Measurements from ENCODE around the gene PLCD3.

The PLCD3 gene

DNA sequence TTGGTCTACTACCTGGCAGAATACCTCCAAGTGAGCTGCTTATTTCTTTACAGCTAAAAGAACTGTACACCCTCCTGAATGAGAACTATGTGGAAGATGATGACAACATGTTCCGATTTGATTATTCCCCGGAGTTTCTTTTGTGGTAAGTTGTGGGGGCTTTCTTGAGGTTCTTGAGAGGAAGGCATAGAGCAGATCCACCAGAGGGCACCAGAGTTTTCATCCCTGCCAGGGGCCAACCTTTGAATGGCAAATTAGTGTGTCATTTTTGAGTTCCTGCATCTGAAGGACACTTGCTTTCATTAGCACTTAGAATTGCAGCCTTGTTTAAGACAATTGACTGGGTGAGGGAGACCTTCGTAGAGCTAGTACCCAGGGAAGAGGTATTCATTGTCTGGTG, 36.2 kb downstream of the PLCD3 start:
- Histone ChIP-seq H3K36me3 (ENCODE audit: control insufficient read depth, insufficient read depth, low read length) (peaks cover 24% of the 10 kb centered on the region), H3K79me1 (ENCODE audit: low read length) (no peaks in the 10 kb centered on the region), H4K8ac (ENCODE audit: low read depth, low read length) (no peak overlapping the region), H2BK120ac (ENCODE audit: low read depth, low read length) (no peak overlapping the region), H3K9ac (ENCODE audit: low read length) (no peak overlapping the region), H3K4ac (ENCODE audit: low read depth, low read length) (no peak overlapping the region), H3K27ac (ENCODE audit: low read depth, low read length) (no peak overlapping the region), H3K18ac (ENCODE audit: low read length) (no peak overlapping the region), H2BK5ac (ENCODE audit: low read length) (no peak overlapping the region), H3K79me2 (ENCODE audit: control insufficient read depth, insufficient read depth, low read length) (no peaks in the 10 kb centered on the region), H4K5ac (ENCODE audit: low read length) (no peak overlapping the region), H3K56ac (ENCODE audit: low read length) (no peak overlapping the region), H2BK15ac (replicated peaks; ENCODE audit: low read depth) (no peak overlapping the region), H3K27me3 (ENCODE audit: insufficient read depth, low read length, poor library complexity) (no peaks in the 10 kb centered on the region), H3K4me1 (ENCODE audit: control insufficient read depth, low read depth, low read length) (no peaks in the 10 kb centered on the region), H3K4me2 (ENCODE audit: low read length) (no peak overlapping the region), H3K23ac (ENCODE audit: low read length) (no peak overlapping the region), H2AK5ac (ENCODE audit: low read length) (no peak overlapping the region), H3K4me3 (ENCODE audit: low read length) (no peak overlapping the region)
- WGBS (ENCODE audit: extremely low coverage, insufficient coverage, low lambda C conversion rate) = no CpG with 5 or more reads among the region's 3 CpGs
- peak; percentile 54 for DNase-seq

GRCh38 chr17:45093444-45094110, 38.7 kb downstream of the PLCD3 start:
- Histone ChIP-seq H3K36me3 (ENCODE audit: control insufficient read depth, insufficient read depth, low read length) (peaks cover 22% of the 10 kb centered on the region), H3K27ac (ENCODE audit: low read depth, low read length) (no peak overlapping the region)

DNA sequence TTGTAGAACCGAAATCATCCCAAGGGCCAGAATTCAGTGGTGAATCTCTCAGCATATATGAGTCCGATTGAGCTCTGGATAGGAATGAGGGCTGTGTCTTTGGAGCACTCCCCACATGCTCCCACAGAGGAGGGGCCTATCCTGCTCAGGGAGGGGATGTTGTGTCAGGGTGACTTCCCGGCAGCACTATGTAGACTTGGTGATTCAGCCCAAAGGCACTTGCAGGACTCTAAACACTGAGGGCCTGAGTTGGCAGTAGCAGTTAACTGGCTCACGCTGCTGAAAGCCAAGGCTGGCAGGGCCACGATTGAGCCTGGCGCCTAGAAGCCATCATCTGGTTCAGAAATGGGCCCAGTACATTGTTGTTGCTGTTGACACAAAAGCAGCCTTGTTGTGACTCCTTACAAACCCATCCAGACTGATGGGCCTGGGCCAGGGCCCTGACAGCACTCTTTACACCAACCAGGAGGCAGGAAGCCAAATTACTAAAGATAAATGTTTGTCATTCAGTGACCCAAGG, 39.3 kb downstream of the PLCD3 start:
- no peaks in the 10 kb centered on the region for H3K27me3 ChIP-seq (ENCODE audit: insufficient read depth, low read length, poor library complexity)
- no CpG with 5 or more reads among the region's 6 CpGs for WGBS (ENCODE audit: extremely low coverage, insufficient coverage, low lambda C conversion rate)
- H3K18ac ChIP-seq (ENCODE audit: low read length) = no peak overlapping the region
- H4K5ac ChIP-seq (ENCODE audit: low read length) = no peak overlapping the region
- H3K23ac ChIP-seq (ENCODE audit: low read length) = no peak overlapping the region
- H2BK15ac ChIP-seq (replicated peaks; ENCODE audit: low read depth) = no peak overlapping the region
- no peak overlapping the region for H2BK5ac ChIP-seq (ENCODE audit: low read length)
- no peak overlapping the region for H3K4ac ChIP-seq (ENCODE audit: low read depth, low read length)
- H2BK120ac ChIP-seq (ENCODE audit: low read depth, low read length) = no peak overlapping the region
- H3K9ac ChIP-seq (ENCODE audit: low read length) = no peak overlapping the region
- DNase-seq = peak; percentile 55
- no peak overlapping the region for H4K8ac ChIP-seq (ENCODE audit: low read depth, low read length)
- no peak overlapping the region for H3K4me2 ChIP-seq (ENCODE audit: low read length)
- no peak overlapping the region for H3K27ac ChIP-seq (ENCODE audit: low read depth, low read length)
- H3K4me3 ChIP-seq (ENCODE audit: low read length) = no peak overlapping the region
- no peaks in the 10 kb centered on the region for H3K79me2 ChIP-seq (ENCODE audit: control insufficient read depth, insufficient read depth, low read length)
- no peak overlapping the region for H3K56ac ChIP-seq (ENCODE audit: low read length)
- peaks cover 22% of the 10 kb centered on the region for H3K36me3 ChIP-seq (ENCODE audit: control insufficient read depth, insufficient read depth, low read length)
- no peak overlapping the region for H2AK5ac ChIP-seq (ENCODE audit: low read length)
- peaks cover 3% of the 10 kb centered on the region for H3K79me1 ChIP-seq (ENCODE audit: low read length)
- no peaks in the 10 kb centered on the region for H3K4me1 ChIP-seq (ENCODE audit: control insufficient read depth, low read depth, low read length)

More at GRCh38 chr17:45093444-45094110, 38.7 kb downstream of the PLCD3 start:
- Histone ChIP-seq H3K23ac (ENCODE audit: low read length) (no peak overlapping the region), H3K27me3 (ENCODE audit: insufficient read depth, low read length, poor library complexity) (no peaks in the 10 kb centered on the region), H3K79me1 (ENCODE audit: low read length) (peaks cover 2% of the 10 kb centered on the region), H2BK15ac (replicated peaks; ENCODE audit: low read depth) (no peak overlapping the region), H3K4ac (ENCODE audit: low read depth, low read length) (no peak overlapping the region), H4K5ac (ENCODE audit: low read length) (no peak overlapping the region), H3K56ac (ENCODE audit: low read length) (no peak overlapping the region), H2BK120ac (ENCODE audit: low read depth, low read length) (no peak overlapping the region), H4K8ac (ENCODE audit: low read depth, low read length) (no peak overlapping the region), H3K79me2 (ENCODE audit: control insufficient read depth, insufficient read depth, low read length) (no peaks in the 10 kb centered on the region), H3K18ac (ENCODE audit: low read length) (no peak overlapping the region), H3K9ac (ENCODE audit: low read length) (no peak overlapping the region), H3K4me1 (ENCODE audit: control insufficient read depth, low read depth, low read length) (no peaks in the 10 kb centered on the region), H3K4me3 (ENCODE audit: low read length) (no peak overlapping the region), H2AK5ac (ENCODE audit: low read length) (no peak overlapping the region), H3K4me2 (ENCODE audit: low read length) (no peak overlapping the region), H2BK5ac (ENCODE audit: low read length) (no peak overlapping the region)
- no CpG with 5 or more reads among the region's 13 CpGs for WGBS (ENCODE audit: extremely low coverage, insufficient coverage, low lambda C conversion rate)
- DNase-seq = no peak

DNA sequence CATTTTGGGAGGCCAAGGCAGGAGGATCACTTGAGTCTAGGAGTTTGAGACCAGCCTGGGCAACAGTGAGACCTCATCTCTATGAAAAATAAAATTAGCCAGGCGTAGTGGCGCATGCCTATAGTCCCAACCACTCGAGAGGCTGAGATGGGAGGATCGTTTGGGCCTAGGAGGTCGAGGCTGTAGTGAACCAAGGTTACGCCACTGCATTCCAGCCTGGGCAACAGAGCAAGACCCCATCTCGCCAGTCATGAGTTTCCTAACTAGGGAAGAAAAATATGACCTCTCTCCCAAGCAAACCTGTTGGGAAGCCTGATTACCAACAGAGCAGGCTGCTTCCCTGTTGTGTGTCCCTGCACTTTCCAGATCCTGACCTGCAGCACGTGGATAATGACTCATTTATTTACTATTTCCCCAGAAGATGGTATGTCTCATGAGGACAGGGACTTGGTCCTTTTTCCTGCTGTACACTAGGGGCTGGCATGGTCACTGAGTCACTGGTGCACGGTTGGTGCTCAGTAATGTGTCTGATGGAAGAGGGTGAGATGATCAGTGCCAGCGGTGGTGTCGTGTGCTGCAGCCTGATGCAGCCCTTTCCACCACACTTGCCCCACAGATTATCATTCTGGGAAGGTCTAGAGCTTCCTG, 40.4 kb downstream of the PLCD3 start:
- Histone ChIP-seq H4K8ac (ENCODE audit: low read depth, low read length) (no peak overlapping the region), H3K18ac (ENCODE audit: low read length) (no peak overlapping the region), H2BK120ac (ENCODE audit: low read depth, low read length) (no peak overlapping the region), H3K23ac (ENCODE audit: low read length) (no peak overlapping the region), H2BK5ac (ENCODE audit: low read length) (no peak overlapping the region), H3K79me1 (ENCODE audit: low read length) (peaks cover 4% of the 10 kb centered on the region), H3K79me2 (ENCODE audit: control insufficient read depth, insufficient read depth, low read length) (no peaks in the 10 kb centered on the region), H3K36me3 (ENCODE audit: control insufficient read depth, insufficient read depth, low read length) (peaks cover 20% of the 10 kb centered on the region), H3K4ac (ENCODE audit: low read depth, low read length) (no peak overlapping the region), H3K9ac (ENCODE audit: low read length) (no peak overlapping the region), H3K4me3 (ENCODE audit: low read length) (no peak overlapping the region), H3K27me3 (ENCODE audit: insufficient read depth, low read length, poor library complexity) (no peaks in the 10 kb centered on the region), H3K56ac (ENCODE audit: low read length) (no peak overlapping the region), H4K5ac (ENCODE audit: low read length) (no peak overlapping the region), H2BK15ac (replicated peaks; ENCODE audit: low read depth) (no peak overlapping the region), H2AK5ac (ENCODE audit: low read length) (no peak overlapping the region), H3K27ac (ENCODE audit: low read depth, low read length) (no peak overlapping the region), H3K4me1 (ENCODE audit: control insufficient read depth, low read depth, low read length) (no peaks in the 10 kb centered on the region), H3K4me2 (ENCODE audit: low read length) (no peak overlapping the region)
- no peak for DNase-seq
- WGBS (ENCODE audit: extremely low coverage, insufficient coverage, low lambda C conversion rate) = no CpG with 5 or more reads among the region's 11 CpGs

DNA sequence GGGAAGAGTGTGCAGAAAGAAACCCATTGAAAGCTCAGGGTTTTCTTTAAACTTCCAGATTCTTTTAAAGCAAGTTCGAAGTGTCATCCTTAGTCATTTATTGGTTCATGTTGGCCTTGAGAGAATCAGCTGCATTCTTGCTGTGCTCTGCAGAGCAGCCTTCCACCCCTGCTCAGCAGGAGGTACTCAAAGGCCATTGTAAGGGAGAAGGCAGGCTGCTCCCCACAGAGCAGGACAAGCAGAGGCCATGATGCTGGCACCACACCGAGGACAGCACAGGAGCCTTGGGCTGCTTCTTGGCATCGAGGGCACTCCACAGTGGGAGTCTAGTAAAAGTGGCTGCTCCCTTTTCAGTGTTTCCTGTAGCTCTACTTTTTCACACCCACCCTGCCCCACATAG, 41.6 kb downstream of the PLCD3 start:
- Histone ChIP-seq H3K18ac (ENCODE audit: low read length) (no peak overlapping the region), H3K79me1 (ENCODE audit: low read length) (peaks cover 4% of the 10 kb centered on the region), H3K4me3 (ENCODE audit: low read length) (no peak overlapping the region), H3K9ac (ENCODE audit: low read length) (no peak overlapping the region), H3K4ac (ENCODE audit: low read depth, low read length) (no peak overlapping the region), H4K5ac (ENCODE audit: low read length) (no peak overlapping the region), H3K23ac (ENCODE audit: low read length) (no peak overlapping the region), H3K79me2 (ENCODE audit: control insufficient read depth, insufficient read depth, low read length) (no peaks in the 10 kb centered on the region), H3K4me2 (ENCODE audit: low read length) (no peak overlapping the region), H2BK5ac (ENCODE audit: low read length) (no peak overlapping the region), H3K56ac (ENCODE audit: low read length) (no peak overlapping the region), H2BK120ac (ENCODE audit: low read depth, low read length) (no peak overlapping the region), H3K27ac (ENCODE audit: low read depth, low read length) (no peak overlapping the region), H4K8ac (ENCODE audit: low read depth, low read length) (no peak overlapping the region), H3K36me3 (ENCODE audit: control insufficient read depth, insufficient read depth, low read length) (peaks cover 17% of the 10 kb centered on the region), H3K4me1 (ENCODE audit: control insufficient read depth, low read depth, low read length) (no peaks in the 10 kb centered on the region), H3K27me3 (ENCODE audit: insufficient read depth, low read length, poor library complexity) (no peaks in the 10 kb centered on the region), H2AK5ac (ENCODE audit: low read length) (no peak overlapping the region), H2BK15ac (replicated peaks; ENCODE audit: low read depth) (no peak overlapping the region)
- WGBS (ENCODE audit: extremely low coverage, insufficient coverage, low lambda C conversion rate) = no CpG with 5 or more reads among the region's 3 CpGs
- DNase-seq = peak; percentile 44

All from mesendoderm (in vitro differentiated cells).